ENCODE data around the gene PLCG1. TPM values are rescaled to one million over a fixed set of nuclear protein-coding genes. Genes with fewer than 3 reads are reported as not detected.

PLCG1 gene
- total and polyA plus RNA-seq, 9 of the 15 experiments (the other 6 are each of a cell fraction or from before 2014, with no cell fraction given), result 1.7 to 67.0 (median 34.8) TPM

- in situ Hi-C loops (cut with MboI), result no loop called here
- no peaks in the 10 kb centered on the region for H3K9me3 ChIP-seq (replicated peaks; ENCODE audit: control insufficient read depth, insufficient read depth, low read depth, low read length)
- WGBS (ENCODE audit: insufficient coverage, low coverage, missing lambda C conversion rate), result 94% methylated on average over 3 of the region's 3 CpGs
- intact Hi-C loops (cut with micrococcal nuclease), result no loop called here
- no peaks in the 10 kb centered on the region for H3K9me1 ChIP-seq (ENCODE audit: control insufficient read depth, insufficient read depth, low read length)
- no peak for DNase-seq (ENCODE audit: extremely low read depth in 1 of 4, low spot score in 3 of 4)
- no peak overlapping the region for H3K27ac ChIP-seq (ENCODE audit: extremely low read depth, low read depth, low read length)
- CTCF ChIA-PET (ENCODE audit: low intra/inter-chr PET ratio), result interaction anchor here (3.0 kb wide), 1 partner anchor 168 kb away, joined by 50 read pairs; the partner anchor contains the start of gene LPIN3
- TF ChIP-seq ZBTB34 (CRISPR knock-in tag; IDR thresholded peaks at IDR 0.05) (no peak), CBX3 (IDR thresholded peaks at IDR 0.05; ENCODE audit: borderline replicate concordance in 1 of 2, low read length in 2 of 2) (no peak), POLR2H (tag; IDR thresholded peaks at IDR 0.05; ENCODE audit: low read depth) (no peak), ETV1 (tag; conservative IDR thresholded peaks at IDR 0.05; ENCODE audit: low read depth) (no peak), VEZF1 (CRISPR knock-in tag; IDR thresholded peaks at IDR 0.05) (no peak)
- no TSS peak for BruUV-seq (replicated peaks)
- no peak for FAIRE-seq
- H2AFZ ChIP-seq (ENCODE audit: low read depth, low read length), result no peak overlapping the region
- H3K79me2 ChIP-seq (ENCODE audit: control insufficient read depth, insufficient read depth, low read length), result no peaks in the 10 kb centered on the region
- POLR2A ChIA-PET, result interaction anchor here (0.7 to 0.8 kb wide), 2 partner anchors 66 to 78 kb away, joined by 3 to 4 read pairs; no protein-coding TSS in a partner anchor
- H3K36me3 ChIP-seq (ENCODE audit: control insufficient read depth, insufficient read depth, low read length), result peaks cover 83% of the 10 kb centered on the region; the same call in 2 of the 3 replicates
- H3K4me3 ChIP-seq, result no peak overlapping the region
- H3K9ac ChIP-seq (ENCODE audit: insufficient read depth in 1 of 2, low read depth in 2 of 2, low read length in 2 of 2), result no peak overlapping the region
- H3K27me3 ChIP-seq (ENCODE audit: control insufficient read depth in 2 of 2, insufficient read depth in 2 of 2, low read length in 2 of 2), result no peaks in the 10 kb centered on the region
- peaks cover 12% of the 10 kb centered on the region; the same call in 1 of the 2 replicates for H4K20me1 ChIP-seq (replicated peaks; ENCODE audit: control insufficient read depth, insufficient read depth, low read length)
- no peak for ATAC-seq
- no peaks in the 10 kb centered on the region for H3K4me1 ChIP-seq (replicated peaks in 1 of 2; ENCODE audit: control insufficient read depth in 2 of 2, insufficient read depth in 2 of 2, low read length in 2 of 2)
- H3K4me2 ChIP-seq (ENCODE audit: insufficient read depth, low read length), result no peak overlapping the region
Observed at GRCh38 chr20:41171736-41172295, 34.5 kb downstream of the PLCG1 start.
